K562 (cell line): ENCODE measurements around the gene ASIC3. TPM values are rescaled to one million over a fixed set of nuclear protein-coding genes. Genes with fewer than 3 reads are reported as not detected.

Experiments
- CUX1 ChIP-seq: fragments of 200-800 bp; sonication (Bioruptor generic); IDR thresholded peaks from 2 replicates; pipeline ENCODE4 v1.6.1; 2016; ENCODE audit warnings: missing genetic modification characterization, missing compliant biosample characterization
- GTF2F1 ChIP-seq: IDR thresholded peaks from 2 replicates; pipeline ENCODE4 v1.6.1; 2011; ENCODE audit warnings: low read depth, low read length, improper control_type of control experiment
- HMG20B ChIP-seq: fragments of 250-450 bp; sonication (Bioruptor Pico); IDR thresholded peaks from 2 replicates; pipeline ENCODE4 v1.5.0; 2021; ENCODE audit warnings: mild to moderate bottlenecking
- KDM2B ChIP-seq: fragments of 250-450 bp; sonication (Bioruptor Pico); IDR thresholded peaks from 2 replicates; pipeline ENCODE4 v1.8.0; 2021; ENCODE audit warnings: mild to moderate bottlenecking, moderate library complexity
- TBL1XR1 ChIP-seq, 2 experiments: IDR thresholded peaks; 2 replicates each; pipeline ENCODE4 v1.6.1; 2012; ENCODE audit warnings: improper control_type of control experiment in 2 of 2, low read length in 2 of 2, mild to moderate bottlenecking in 1 of 2
- UBTF ChIP-seq, 2 experiments: IDR thresholded peaks; 2 replicates each; pipeline ENCODE4 v1.6.1; 2012; ENCODE audit warnings: improper control_type of control experiment in 2 of 2, low read depth in 2 of 2, low read length in 2 of 2, borderline replicate concordance in 1 of 2
- ZBTB40 ChIP-seq, 2 experiments: fragments of 450-650 bp in 1 of 2; sonication (generic) in 1 of 2; formaldehyde crosslinking in 1 of 2; IDR thresholded peaks; 2 replicates each; pipeline versions ENCODE4 v1.7.1 to v1.9.0; 2016 to 2022; ENCODE audit warnings: inconsistent platforms in 1 of 2, mild to moderate bottlenecking in 1 of 2, missing genetic modification reagents in 1 of 2
- ZNF140 ChIP-seq: fragments of 250-450 bp; sonication (Bioruptor Pico); IDR thresholded peaks from 2 replicates; pipeline ENCODE4 v1.8.0; 2021; ENCODE audit warnings: moderate library complexity, mild to moderate bottlenecking, inconsistent platforms
- polyA plus RNA-seq, 8 experiments: library from polyadenylated mRNA; depleted of rRNA in 4 of 8; stranded (reverse) in 5 of 8; unstranded in 3 of 8; fragments of >200 nt; fragmentation: Nextera tagmentation in 2 of 8; fragmentation: Illumina TruSeq in 1 of 8; extraction: Ambion mirVana in 2 of 8; extraction: Trizol in 1 of 8; gene quantifications; 2 replicates each; pipeline versions ENCODE4 v1.2.1 to v1.2.3, GENCODE V29; 2011 to 2014; ENCODE audit warnings: inconsistent platforms in 1 of 8, missing spikeins in 1 of 8
- total RNA-seq, 7 experiments: library from RNA; depleted of rRNA in 6 of 7; stranded (reverse); fragments of >200 nt in 6 of 7; fragmentation: Illumina TruSeq in 2 of 7; extraction: Trizol in 2 of 7; gene quantifications; 2 replicates each; pipeline versions ENCODE4 v1.2.1 to v1.2.3, GENCODE V29; 2011 to 2021; ENCODE audit warnings: low replicate concordance in 1 of 7

ASIC3 gene
- total and polyA plus RNA-seq, 9 of the 15 experiments (the other 6 are each of a cell fraction or from before 2014, with no cell fraction given) = 0.11 to 5.0 (median 0.87) TPM

GRCh38 chr7:151058781-151059366 is 10.5 kb downstream of the ASIC3 start (continued):
- TF ChIP-seq CUX1 = 0 out of 2 replicates have a peak, but pooled peaks have one; percentile 38
- TF ChIP-seq TBL1XR1 (IDR thresholded peaks at IDR 0.05; ENCODE audit: low read length in 2 of 2) = 0 out of 4 replicates have a peak, but pooled peaks of 1 of the 2 experiments have one; percentile 2
- peak; percentile 51; the same call in 1 of the 2 replicates for TF ChIP-seq KDM2B (CRISPR knock-in tag)
- no peak for TF ChIP-seq GTF2F1
- TF ChIP-seq ZNF140 = no peak
- peak; percentile 60; the same call in 1 of the 2 replicates for TF ChIP-seq HMG20B
- 0 out of 4 replicates have a peak, but pooled peaks of 1 of the 2 experiments have one; percentile 16 for TF ChIP-seq UBTF (IDR thresholded peaks at IDR 0.05; ENCODE audit: borderline replicate concordance in 1 of 2, low read depth in 2 of 2, low read length in 2 of 2)
- peak; percentile 61 for TF ChIP-seq ZBTB40 (IDR thresholded peaks at IDR 0.05)
- TF ChIP-seq ZBTB40 (CRISPR knock-in tag; IDR thresholded peaks at IDR 0.05) = no peak
